ENCODE results near the gene OAF.

- TF ChIP-seq CTCF (IDR thresholded peaks at IDR 0.05) (no peak), POLR2AphosphoS5 (IDR thresholded peaks at IDR 0.05) (no peak), EP300 (IDR thresholded peaks at IDR 0.05) (no peak)
Observed at GRCh38 chr11:120258661-120259060, 47.8 kb downstream of the OAF start.
